Left cardiac atrium (tissue), 4 donors: Measurements from ENCODE around the gene CXCR4. TPM values are rescaled to one million over a fixed set of nuclear protein-coding genes. Genes with fewer than 3 reads are reported as not detected.

Experiments
- ATAC-seq, 2 donors: fragments of 200-7000 bp; cut with Tn5 transposase; one replicate each; pipeline ENCODE4 v1.9.1; 2020; ENCODE audit warnings: mild to moderate bottlenecking in 2 of 2, moderate library complexity in 2 of 2
- DNase-seq: peaks from one replicate; pipeline ENCODE4 v3.0.0-alpha.2; 2020
- intact Hi-C, 2 donors: fragments of 100-400 bp; cut with DNase I; formaldehyde crosslinking; loops; one replicate each; pipeline versions ENCODE4 v1.14.1 to v1.15.1; 2022 to 2023
- total RNA-seq, 2 donors: library from RNA; stranded (reverse); fragmentation: NEBNext Ultra II Directional; extraction: Animal tissue kit (Norgen Biotek cat#: 25700); gene quantifications; one replicate each; pipeline ENCODE4 v1.2.1, GENCODE V29; 2021
- donor health status: DM: no; HTN: yes; CAD: no.
- donor health status: DM: no; HTN: yes; CAD: no; lungs with severe emphysema.
- donor health status: DM: yes; HTN: yes; CAD: no.
- donor health status: Dilated cardiomyopathy.

Gene CXCR4
- total RNA-seq, 2 donors from 2014 or later, result 4.4 to 7.7 TPM

- ATAC-seq, result no peak
- intact Hi-C loops, result no loop called here
- no peak for DNase-seq
Observed at GRCh38 chr2:136133176-136133575, 15.2 kb upstream of the CXCR4 start.

GRCh38 chr2:136132825-136133155 lies 14.8 kb upstream of the CXCR4 start:
- ATAC-seq, result no peak
- no peak for DNase-seq
- intact Hi-C loops, result no loop called here

- DNase-seq, result no peak
- intact Hi-C loops, result no loop called here
- ATAC-seq, result peak; percentile 8 to 15
Observed at GRCh38 chr2:136131961-136132824, 14.2 kb upstream of the CXCR4 start.

- intact Hi-C loops, result no loop called here
- DNase-seq (no peak), ATAC-seq (peak in 1 of 2 donors; percentile 20)
Observed at GRCh38 chr2:136131484-136131960, 13.6 kb upstream of the CXCR4 start.

GRCh38 chr2:136130511-136130910 lies 12.6 kb upstream of the CXCR4 start:
- ATAC-seq (no peak), DNase-seq (no peak)
- intact Hi-C loops, result no loop called here

GRCh38 chr2:136130045-136130444 lies 12.1 kb upstream of the CXCR4 start:
- intact Hi-C loops, result no loop called here
- ATAC-seq, result no peak
- DNase-seq, result no peak

GRCh38 chr2:136129601-136130000 lies 11.7 kb upstream of the CXCR4 start:
- intact Hi-C loops, result loop anchor here in 1 of 2 donors (10.0 kb wide), 2 partner anchors 215 to 245 kb away; no protein-coding TSS in a partner anchor
- ATAC-seq (peak in 1 of 2 donors; percentile 29), DNase-seq (no peak)

GRCh38 chr2:136128905-136129304 lies 11.0 kb upstream of the CXCR4 start:
- intact Hi-C loops, result loop anchor here in 1 of 2 donors (10.0 kb wide), 2 partner anchors 214 to 246 kb away; no protein-coding TSS in a partner anchor
- DNase-seq, result no peak
- ATAC-seq, result no peak

- intact Hi-C loops, result loop anchor here in 1 of 2 donors (10.0 kb wide), 2 partner anchors 214 to 246 kb away; no protein-coding TSS in a partner anchor
- no peak for ATAC-seq
- no peak for DNase-seq
Observed at GRCh38 chr2:136128366-136128765, 10.4 kb upstream of the CXCR4 start.

- no peak for ATAC-seq
- intact Hi-C loops, result loop anchor here in 1 of 2 donors (10.0 kb wide), 2 partner anchors 213 to 247 kb away; no protein-coding TSS in a partner anchor
- DNase-seq, result no peak
Observed at GRCh38 chr2:136127356-136127755, 9.4 kb upstream of the CXCR4 start.

GRCh38 chr2:136126421-136126926 lies 8.5 kb upstream of the CXCR4 start:
- intact Hi-C loops, result loop anchor here in 1 of 2 donors (10.0 kb wide), 2 partner anchors 212 to 248 kb away; no protein-coding TSS in a partner anchor
- DNase-seq (no peak), ATAC-seq (peak in 1 of 2 donors; percentile 29)

- intact Hi-C loops, result loop anchor here in 1 of 2 donors (10.0 kb wide), 2 partner anchors 211 to 249 kb away; no protein-coding TSS in a partner anchor
- no peak for DNase-seq
- no peak for ATAC-seq
Observed at GRCh38 chr2:136126021-136126420, 8.1 kb upstream of the CXCR4 start.

- DNase-seq, result no peak
- intact Hi-C loops, result loop anchor here in 1 of 2 donors (10.0 kb wide), 2 partner anchors 210 to 250 kb away; no protein-coding TSS in a partner anchor
- ATAC-seq, result no peak
Observed at GRCh38 chr2:136125236-136125635, 7.3 kb upstream of the CXCR4 start.

GRCh38 chr2:136124805-136125204 lies 6.9 kb upstream of the CXCR4 start:
- ATAC-seq, result no peak
- DNase-seq, result no peak
- intact Hi-C loops, result loop anchor here in 1 of 2 donors (10.0 kb wide), 2 partner anchors 210 to 250 kb away; no protein-coding TSS in a partner anchor

- ATAC-seq (no peak), DNase-seq (no peak)
- intact Hi-C loops, result loop anchor here in 1 of 2 donors (10.0 kb wide), 2 partner anchors 208 to 252 kb away; no protein-coding TSS in a partner anchor
Observed at GRCh38 chr2:136122661-136123060, 4.7 kb upstream of the CXCR4 start.

- no peak for DNase-seq
- ATAC-seq, result no peak
- intact Hi-C loops, result loop anchor here in 1 of 2 donors (10.0 kb wide), 2 partner anchors 207 to 253 kb away; no protein-coding TSS in a partner anchor
Observed at GRCh38 chr2:136121204-136121910, 3.4 kb upstream of the CXCR4 start.

- ATAC-seq, result no peak
- no peak for DNase-seq
- intact Hi-C loops, result loop anchor here in 1 of 2 donors (10.0 kb wide), 2 partner anchors 205 to 255 kb away; no protein-coding TSS in a partner anchor
Observed at GRCh38 chr2:136119717-136120675, 2.0 kb upstream of the CXCR4 start.
